ENCODE measurements around the gene HDAC4. TPM values are rescaled to one million over a fixed set of nuclear protein-coding genes. Genes with fewer than 3 reads are reported as not detected.
A peak's percentile ranks its signal among the peaks of the same experiment; 100 is the strongest.

The HDAC4 gene
- total and polyA plus RNA-seq, 3 experiments from 2014 or later = 8.3 to 28.8 (median 24.0) TPM

- ChIA-PET CTCF (no interaction called here), POLR2A (no interaction called here)
- H3K9me3 ChIP-seq (ENCODE audit: low read length) = no peaks in the 10 kb centered on the region
- H3K27ac ChIP-seq (ENCODE audit: low read depth, low read length) = no peak overlapping the region
- Mint-ChIP-seq H3K4me3 (no peak overlapping the region), H3K27me3 (peaks cover 0 to 2% of the 10 kb centered on the region in 2 donors), H3K27ac (peak overlapping the region in 1 of 8 donors; percentile 54), H3K36me3 (peaks cover 10 to 76% (median 10%) of the 10 kb centered on the region in 3 donors), H3K9me3 (no peaks in the 10 kb centered on the region), H3K4me1 (peaks cover 0 to 3% (median 0%) of the 10 kb centered on the region in 3 donors)
- no peak overlapping the region for H3K4me3 ChIP-seq (ENCODE audit: low read length)
- H3K27me3 ChIP-seq (ENCODE audit: insufficient read depth, low read length, poor library complexity, severe bottlenecking) = no peaks in the 10 kb centered on the region
- peaks cover 6% of the 10 kb centered on the region for H3K36me3 ChIP-seq (ENCODE audit: insufficient read depth, low read length)
- no peak for DNase-seq
- H3K4me1 ChIP-seq (ENCODE audit: insufficient read depth, low read length) = no peaks in the 10 kb centered on the region
These were observed 335.3 kb downstream of the HDAC4 start for GRCh38 chr2:239065537-239065936.

DNA sequence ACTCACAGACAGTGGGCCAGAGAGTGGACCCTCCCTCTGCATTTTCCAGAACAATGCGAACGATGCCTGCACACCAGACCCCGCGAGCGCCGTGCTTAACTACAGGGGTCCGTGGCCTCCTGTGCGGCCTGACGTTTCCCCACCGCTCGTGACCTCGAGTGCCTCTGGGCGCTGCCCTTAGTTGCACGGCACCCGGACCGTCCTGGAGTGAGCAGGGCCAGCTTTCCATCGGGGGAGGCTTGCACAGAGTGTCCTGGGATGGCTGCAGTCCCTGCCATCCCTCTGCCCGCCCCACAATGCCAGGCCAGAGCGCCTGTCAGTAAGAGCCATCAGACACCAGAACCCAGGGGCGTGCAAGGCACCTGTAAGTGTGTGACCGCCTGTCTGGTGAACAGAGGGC lies 335.9 kb downstream of the HDAC4 start:
- ChIA-PET POLR2A (no interaction called here), CTCF (no interaction called here)
- Histone ChIP-seq H3K4me1 (ENCODE audit: insufficient read depth, low read length) (no peaks in the 10 kb centered on the region), H3K9me3 (ENCODE audit: low read length) (no peaks in the 10 kb centered on the region), H3K27ac (ENCODE audit: low read depth, low read length) (no peak overlapping the region), H3K4me3 (ENCODE audit: low read length) (no peak overlapping the region), H3K36me3 (ENCODE audit: insufficient read depth, low read length) (peaks cover 6% of the 10 kb centered on the region), H3K27me3 (ENCODE audit: insufficient read depth, low read length, poor library complexity, severe bottlenecking) (no peaks in the 10 kb centered on the region)
- Mint-ChIP-seq H3K9me3 (no peaks in the 10 kb centered on the region), H3K27me3 (peaks cover 0 to 2% of the 10 kb centered on the region in 2 donors), H3K36me3 (peaks cover 12 to 74% (median 14%) of the 10 kb centered on the region in 3 donors), H3K27ac (no peak overlapping the region), H3K4me3 (no peak overlapping the region), H3K4me1 (peaks cover 0 to 2% (median under 1%) of the 10 kb centered on the region in 3 donors)
- DNase-seq = no peak

DNA sequence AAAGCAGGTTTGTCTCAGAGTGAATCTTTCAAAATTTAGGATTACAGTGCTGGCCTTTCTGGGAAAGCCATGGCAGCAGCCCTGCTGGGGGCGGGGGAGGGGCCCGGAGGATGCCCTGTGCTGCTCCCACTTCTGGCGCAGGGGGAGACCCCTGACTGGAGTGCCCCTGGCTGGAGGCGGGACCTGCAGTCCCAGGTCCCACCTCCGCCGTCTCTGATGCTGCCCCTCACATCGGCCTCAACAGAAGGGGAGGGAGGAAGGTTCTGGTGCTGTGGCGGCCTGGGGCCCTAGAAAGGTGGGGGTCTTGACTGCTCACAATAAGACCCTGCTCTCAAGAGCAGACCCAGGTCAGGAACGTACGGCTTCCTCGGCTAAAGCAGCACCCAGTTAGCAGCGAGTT lies 336.6 kb downstream of the HDAC4 start:
- POLR2A ChIA-PET = no interaction called here
- H3K36me3 ChIP-seq (ENCODE audit: insufficient read depth, low read length) = peaks cover 6% of the 10 kb centered on the region
- no peaks in the 10 kb centered on the region for H3K4me1 ChIP-seq (ENCODE audit: insufficient read depth, low read length)

GRCh38 chr2:239062743-239063142 lies 338.1 kb downstream of the HDAC4 start:
- Histone ChIP-seq H3K4me1 (ENCODE audit: insufficient read depth, low read length) (no peaks in the 10 kb centered on the region), H3K9me3 (ENCODE audit: low read length) (no peaks in the 10 kb centered on the region), H3K4me3 (ENCODE audit: low read length) (no peak overlapping the region), H3K27ac (ENCODE audit: low read depth, low read length) (no peak overlapping the region), H3K27me3 (ENCODE audit: insufficient read depth, low read length, poor library complexity, severe bottlenecking) (no peaks in the 10 kb centered on the region), H3K36me3 (ENCODE audit: insufficient read depth, low read length) (peaks cover 6% of the 10 kb centered on the region)
- CTCF ChIA-PET = no interaction called here
- Mint-ChIP-seq H3K9me3 (no peaks in the 10 kb centered on the region), H3K4me3 (no peak overlapping the region), H3K27me3 (peaks cover 0 to 2% of the 10 kb centered on the region in 2 donors), H3K27ac (no peak overlapping the region), H3K36me3 (peaks cover 12 to 67% (median 14%) of the 10 kb centered on the region in 3 donors), H3K4me1 (peaks cover 0 to 2% (median 0%) of the 10 kb centered on the region in 3 donors)
- POLR2A ChIA-PET = no interaction called here
- DNase-seq = no peak

More for the DNA sequence above, 336.6 kb downstream of the HDAC4 start:
- Mint-ChIP-seq H3K4me3 (no peak overlapping the region), H3K36me3 (peaks cover 12 to 74% (median 14%) of the 10 kb centered on the region in 3 donors), H3K9me3 (no peaks in the 10 kb centered on the region), H3K27ac (no peak overlapping the region), H3K27me3 (peaks cover 0 to 2% of the 10 kb centered on the region in 2 donors), H3K4me1 (peaks cover 0 to 2% (median 0%) of the 10 kb centered on the region in 3 donors)
- no peak for DNase-seq
- H3K27ac ChIP-seq (ENCODE audit: low read depth, low read length) = no peak overlapping the region
- H3K9me3 ChIP-seq (ENCODE audit: low read length) = no peaks in the 10 kb centered on the region
- H3K4me3 ChIP-seq (ENCODE audit: low read length) = no peak overlapping the region
- CTCF ChIA-PET = no interaction called here
- H3K27me3 ChIP-seq (ENCODE audit: insufficient read depth, low read length, poor library complexity, severe bottlenecking) = no peaks in the 10 kb centered on the region

DNA sequence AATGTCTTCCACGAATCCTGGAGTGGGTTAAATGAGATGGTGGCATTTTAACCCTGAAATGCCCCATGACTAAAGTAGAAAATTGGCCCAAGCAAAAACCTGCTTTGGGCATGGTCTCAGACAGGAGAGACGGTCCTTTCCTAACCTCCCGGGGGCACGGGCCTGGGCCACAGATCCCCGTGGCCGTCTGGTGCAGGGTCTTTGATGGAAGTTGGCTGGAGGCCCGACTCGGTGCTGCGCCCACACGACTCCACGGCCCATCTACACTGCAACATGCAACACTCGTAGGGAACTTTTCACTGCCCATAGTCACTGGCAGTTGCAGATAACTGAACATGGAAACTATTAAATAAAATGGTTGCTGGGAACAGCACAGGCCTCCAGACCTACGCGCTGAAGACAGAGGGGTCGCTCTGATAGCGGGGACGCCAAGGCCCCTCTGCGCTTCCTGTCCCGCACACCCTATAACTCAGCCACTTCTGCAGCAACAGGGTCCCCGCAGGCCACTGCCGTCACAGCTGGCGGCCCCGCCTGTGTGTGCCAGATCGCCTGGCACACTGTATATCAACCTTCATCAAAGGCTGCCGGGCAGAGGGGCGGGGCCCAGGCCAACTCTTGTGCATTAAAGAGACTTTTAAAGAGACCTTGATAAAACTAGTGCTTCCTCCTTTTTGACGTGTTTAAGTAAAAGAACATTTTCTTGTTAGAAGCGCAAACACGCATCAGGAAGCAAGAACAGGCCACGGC lies 338.8 kb downstream of the HDAC4 start:
- Mint-ChIP-seq H3K4me1 (peaks cover 0 to 2% (median 0%) of the 10 kb centered on the region in 3 donors), H3K36me3 (peaks cover 12 to 60% (median 14%) of the 10 kb centered on the region in 3 donors), H3K27me3 (peaks cover 0 to 2% of the 10 kb centered on the region in 2 donors), H3K9me3 (no peaks in the 10 kb centered on the region), H3K27ac (no peak overlapping the region), H3K4me3 (no peak overlapping the region)
- no peak for DNase-seq
- Histone ChIP-seq H3K4me1 (ENCODE audit: insufficient read depth, low read length) (no peaks in the 10 kb centered on the region), H3K27me3 (ENCODE audit: insufficient read depth, low read length, poor library complexity, severe bottlenecking) (no peaks in the 10 kb centered on the region), H3K36me3 (ENCODE audit: insufficient read depth, low read length) (peaks cover 6% of the 10 kb centered on the region), H3K27ac (ENCODE audit: low read depth, low read length) (no peak overlapping the region), H3K4me3 (ENCODE audit: low read length) (no peak overlapping the region), H3K9me3 (ENCODE audit: low read length) (no peaks in the 10 kb centered on the region)
- CTCF ChIA-PET = no interaction called here
- POLR2A ChIA-PET = no interaction called here

DNA sequence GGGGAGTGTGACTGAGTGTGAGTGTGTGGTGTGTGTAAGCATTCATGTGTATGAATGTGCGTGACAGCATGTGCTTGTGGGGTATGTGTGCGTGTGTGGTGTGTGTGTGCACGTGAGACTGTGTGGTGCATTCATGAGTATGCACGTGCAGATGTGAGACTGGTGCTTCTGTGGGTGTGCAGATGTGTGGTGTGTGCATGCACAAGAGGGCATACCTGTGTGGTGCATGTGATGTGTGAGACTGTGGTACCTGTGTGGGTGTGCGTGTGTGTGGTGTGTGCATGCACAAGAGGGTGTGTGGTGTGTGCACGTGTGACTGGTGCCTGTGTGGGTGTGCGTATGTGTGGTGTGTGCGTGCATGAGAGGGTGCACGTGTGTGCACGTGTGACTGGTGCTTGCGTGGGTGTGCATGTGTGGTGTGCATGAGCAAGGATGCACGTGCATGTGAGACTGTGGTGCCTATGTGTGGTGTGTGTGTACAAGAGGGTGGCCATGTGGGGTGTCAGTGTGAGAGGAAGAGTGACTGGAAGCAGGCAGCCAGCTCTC lies 339.6 kb downstream of the HDAC4 start:
- peaks cover 11% of the 10 kb centered on the region for H3K36me3 ChIP-seq (ENCODE audit: insufficient read depth, low read length)
- no peaks in the 10 kb centered on the region for H3K9me3 ChIP-seq (ENCODE audit: low read length)
- POLR2A ChIA-PET = no interaction called here
- H3K27ac ChIP-seq (ENCODE audit: low read depth, low read length) = no peak overlapping the region
- Mint-ChIP-seq H3K27me3 (peaks cover 0 to 2% of the 10 kb centered on the region in 2 donors), H3K36me3 (peaks cover 12 to 52% (median 14%) of the 10 kb centered on the region in 3 donors), H3K4me3 (no peak overlapping the region), H3K27ac (peak overlapping the region in 1 of 8 donors; percentile 82), H3K9me3 (no peaks in the 10 kb centered on the region), H3K4me1 (peaks cover 0 to 2% (median 0%) of the 10 kb centered on the region in 3 donors)
- DNase-seq = no peak
- H3K4me3 ChIP-seq (ENCODE audit: low read length) = no peak overlapping the region
- H3K4me1 ChIP-seq (ENCODE audit: insufficient read depth, low read length) = no peaks in the 10 kb centered on the region
- H3K27me3 ChIP-seq (ENCODE audit: insufficient read depth, low read length, poor library complexity, severe bottlenecking) = no peaks in the 10 kb centered on the region
- CTCF ChIA-PET = no interaction called here

- H3K4me3 ChIP-seq (ENCODE audit: low read length) = no peak overlapping the region
These were observed 340.1 kb downstream of the HDAC4 start for GRCh38 chr2:239060676-239061075.

GRCh38 chr2:239059854-239060253 lies 341.0 kb downstream of the HDAC4 start:
- no peaks in the 10 kb centered on the region for H3K27me3 ChIP-seq (ENCODE audit: insufficient read depth, low read length, poor library complexity, severe bottlenecking)
- no peaks in the 10 kb centered on the region for H3K9me3 ChIP-seq (ENCODE audit: low read length)
- no peak for DNase-seq
- H3K4me3 ChIP-seq (ENCODE audit: low read length) = no peak overlapping the region
- H3K36me3 Mint-ChIP-seq = peaks cover 16 to 46% (median 21%) of the 10 kb centered on the region in 3 donors
- H3K4me1 Mint-ChIP-seq = peaks cover 0 to 2% (median 0%) of the 10 kb centered on the region in 3 donors
- no peak overlapping the region for H3K27ac Mint-ChIP-seq
- no peaks in the 10 kb centered on the region for H3K4me1 ChIP-seq (ENCODE audit: insufficient read depth, low read length)
- no peak overlapping the region for H3K27ac ChIP-seq (ENCODE audit: low read depth, low read length)
- peaks cover 0 to 2% of the 10 kb centered on the region in 2 donors for H3K27me3 Mint-ChIP-seq
- H3K4me3 Mint-ChIP-seq = no peak overlapping the region
- POLR2A ChIA-PET = no interaction called here
- no peaks in the 10 kb centered on the region for H3K9me3 Mint-ChIP-seq
- CTCF ChIA-PET = no interaction called here
- peaks cover 5% of the 10 kb centered on the region for H3K36me3 ChIP-seq (ENCODE audit: insufficient read depth, low read length)

More at GRCh38 chr2:239060676-239061075, 340.1 kb downstream of the HDAC4 start:
- POLR2A ChIA-PET = no interaction called here
- H3K27ac ChIP-seq (ENCODE audit: low read depth, low read length) = no peak overlapping the region
- H3K27ac Mint-ChIP-seq = no peak overlapping the region
- no peaks in the 10 kb centered on the region for H3K27me3 ChIP-seq (ENCODE audit: insufficient read depth, low read length, poor library complexity, severe bottlenecking)
- peaks cover 13 to 47% (median 15%) of the 10 kb centered on the region in 3 donors for H3K36me3 Mint-ChIP-seq
- H3K4me3 Mint-ChIP-seq = no peak overlapping the region
- H3K9me3 ChIP-seq (ENCODE audit: low read length) = no peaks in the 10 kb centered on the region
- peaks cover 0 to 2% of the 10 kb centered on the region in 2 donors for H3K27me3 Mint-ChIP-seq
- no peaks in the 10 kb centered on the region for H3K9me3 Mint-ChIP-seq
- H3K36me3 ChIP-seq (ENCODE audit: insufficient read depth, low read length) = peaks cover 11% of the 10 kb centered on the region
- no peak for DNase-seq
- H3K4me1 ChIP-seq (ENCODE audit: insufficient read depth, low read length) = no peaks in the 10 kb centered on the region
- H3K4me1 Mint-ChIP-seq = peaks cover 0 to 2% (median 0%) of the 10 kb centered on the region in 3 donors
- CTCF ChIA-PET = no interaction called here
